Ishikawa (cell line): ENCODE data around the gene HUS1.

Source experiments
- CEBPB ChIP-seq: IDR thresholded peaks from 2 replicates; pipeline ENCODE4 v1.6.1; 2012
- CREB1 ChIP-seq: IDR thresholded peaks from 2 replicates; pipeline ENCODE4 v1.6.1; 2012; ENCODE audit warnings: low read depth
- EGR1 ChIP-seq: IDR thresholded peaks from 2 replicates; pipeline ENCODE4 v1.6.1; 2012
- EP300 ChIP-seq: IDR thresholded peaks from 2 replicates; pipeline ENCODE4 v1.6.1; 2012; ENCODE audit warnings: borderline replicate concordance
- FOXM1 ChIP-seq: IDR thresholded peaks from 2 replicates; pipeline ENCODE4 v1.6.1; 2012; ENCODE audit warnings: low read depth, borderline replicate concordance
- MAX ChIP-seq: IDR thresholded peaks from 2 replicates; pipeline ENCODE4 v1.6.1; 2012
- NFIC ChIP-seq: IDR thresholded peaks from 2 replicates; pipeline ENCODE4 v1.6.1; 2012
- RAD21 ChIP-seq: IDR thresholded peaks from 2 replicates; pipeline ENCODE4 v1.6.1; 2012; ENCODE audit warnings: low read depth
- REST ChIP-seq: IDR thresholded peaks from 2 replicates; pipeline ENCODE4 v1.6.1; 2012; ENCODE audit warnings: low read depth, mild to moderate bottlenecking
- TAF1 ChIP-seq: IDR thresholded peaks from 2 replicates; pipeline ENCODE4 v1.6.1; 2012; ENCODE audit warnings: low read depth, mild to moderate bottlenecking
- TCF12 ChIP-seq: IDR thresholded peaks from 2 replicates; pipeline ENCODE4 v1.6.1; 2012; ENCODE audit warnings: low read depth
- TEAD4 ChIP-seq: IDR thresholded peaks from 2 replicates; pipeline ENCODE4 v1.6.1; 2012
- USF1 ChIP-seq: IDR thresholded peaks from 2 replicates; pipeline ENCODE4 v1.6.1; 2012
- YY1 ChIP-seq: IDR thresholded peaks from 2 replicates; pipeline ENCODE4 v1.6.1; 2012; ENCODE audit warnings: low read depth
- ZBTB7A ChIP-seq: IDR thresholded peaks from 2 replicates; pipeline ENCODE4 v1.6.1; 2012; ENCODE audit warnings: low read depth

The HUS1 gene

GRCh38 chr7:47953822-47954221, 25.6 kb downstream of the HUS1 start:
- TF ChIP-seq TCF12, result no peak
- no peak for TF ChIP-seq EP300
- no peak for TF ChIP-seq REST
- TF ChIP-seq RAD21, result no peak
- TF ChIP-seq TAF1, result no peak
- TF ChIP-seq EGR1, result no peak
- no peak for TF ChIP-seq TEAD4
- TF ChIP-seq MAX, result no peak
- TF ChIP-seq CREB1, result no peak
- TF ChIP-seq USF1, result no peak
- TF ChIP-seq YY1, result no peak
- TF ChIP-seq FOXM1, result no peak
- no peak for TF ChIP-seq NFIC
- no peak for TF ChIP-seq CEBPB
- no peak for TF ChIP-seq ZBTB7A

GRCh38 chr7:47952224-47952623, 27.2 kb downstream of the HUS1 start:
- TF ChIP-seq TEAD4 (no peak), CREB1 (no peak), FOXM1 (no peak), TCF12 (no peak), ZBTB7A (no peak), NFIC (no peak), EP300 (no peak), MAX (no peak), EGR1 (no peak), RAD21 (no peak), CEBPB (no peak)

- TF ChIP-seq YY1 (no peak), TAF1 (no peak), CREB1 (no peak), USF1 (no peak), REST (no peak), MAX (no peak), EP300 (no peak)
Measured at GRCh38 chr7:47951374-47951773, 28.0 kb downstream of the HUS1 start.

GRCh38 chr7:47950714-47951113, 28.7 kb downstream of the HUS1 start:
- TF ChIP-seq TEAD4 (no peak), TCF12 (no peak), USF1 (no peak), NFIC (no peak), TAF1 (no peak), MAX (no peak), EGR1 (no peak), CEBPB (no peak), RAD21 (no peak), FOXM1 (no peak), REST (no peak), EP300 (no peak), CREB1 (no peak), YY1 (no peak), ZBTB7A (no peak)
